Thyroid gland (tissue), 4 donors: ENCODE data around the gene TACR1.

ENCODE experiments used
- CTCF ChIP-seq, 6 experiments: fragments of 200-600 bp in 3 of 6; fragments of 450-650 bp in 3 of 6; sonication (generic) in 3 of 6; IDR thresholded peaks; one replicate each; pipeline ENCODE4 v1.5.1; 2016 to 2019; ENCODE audit warnings: antibody characterized with exemption in 6 of 6, mild to moderate bottlenecking in 2 of 6, inconsistent platforms in 1 of 6, moderate library complexity in 1 of 6
- POLR2A ChIP-seq, 2 donors: fragments of 450-650 bp; IDR thresholded peaks; one replicate each; pipeline ENCODE4 v1.6.1; 2017; ENCODE audit warnings: antibody characterized with exemption in 2 of 2, mild to moderate bottlenecking in 2 of 2, moderate library complexity in 1 of 2

DNA sequence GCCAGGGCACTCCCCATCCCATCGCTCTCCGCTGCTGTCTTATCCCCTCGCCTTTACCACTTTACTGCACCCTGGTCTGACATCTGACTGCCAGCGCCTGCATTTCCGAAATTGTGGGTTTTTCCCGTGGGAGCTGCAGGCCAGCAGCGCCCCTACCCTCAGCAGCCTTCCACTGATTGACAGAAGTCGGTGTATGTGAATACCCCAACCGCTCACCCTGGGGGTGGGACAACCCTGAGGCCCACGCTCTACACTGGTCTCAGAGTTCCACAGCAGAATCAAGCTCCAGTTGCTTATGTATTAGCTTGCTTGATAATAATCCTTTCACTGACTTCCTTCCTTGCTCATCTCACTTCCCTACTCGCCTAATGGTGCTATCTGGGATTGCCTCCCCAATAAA is 178.8 kb downstream of the TACR1 start:
- no peak for TF ChIP-seq CTCF (IDR thresholded peaks at IDR 0.05)
- TF ChIP-seq POLR2A (IDR thresholded peaks at IDR 0.05): no peak
